ENCODE results near the gene RRN3.
"Not testable (repeated sequence)": the region's sequence is repeated elsewhere in the genome, so short reads cannot be mapped to it uniquely, and the experiment has no call there.

RRN3 gene

DNA sequence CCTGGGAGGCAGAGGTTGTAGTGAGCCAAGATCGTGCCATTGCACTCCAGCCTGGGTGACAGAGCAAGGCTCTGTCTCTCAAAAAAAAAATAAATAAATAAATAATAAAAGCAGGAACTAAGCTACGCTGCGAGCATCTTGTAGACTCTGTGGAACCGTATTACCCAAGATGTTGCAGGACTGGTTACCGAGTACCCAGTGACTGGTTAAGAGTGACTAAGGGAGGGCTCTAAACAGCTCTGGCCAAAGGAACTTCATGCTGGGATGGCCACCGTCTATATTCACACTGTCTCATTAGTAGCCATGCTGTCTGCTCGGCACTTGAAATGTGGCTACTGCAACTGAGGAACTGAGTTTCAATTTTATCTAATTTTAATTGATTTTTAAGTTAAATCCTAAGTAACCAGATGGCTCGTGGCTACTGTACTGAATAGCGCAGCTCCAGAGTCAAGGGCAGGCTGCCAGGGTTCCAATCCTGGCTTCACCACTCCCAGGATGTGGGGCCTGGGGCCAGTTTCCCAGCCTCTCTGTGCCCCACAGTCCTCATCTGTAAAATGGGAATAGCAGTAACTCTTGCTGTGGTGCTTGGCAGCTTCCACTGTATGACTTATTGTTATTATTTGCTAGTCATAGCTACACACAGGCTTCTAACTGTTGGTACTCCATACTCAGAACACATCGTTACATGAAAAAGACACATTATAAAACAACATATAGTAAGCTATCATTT lies 41.2 kb downstream of the RRN3 start:
- DNase-seq (ENCODE audit: low spot score) = no peak

DNA sequence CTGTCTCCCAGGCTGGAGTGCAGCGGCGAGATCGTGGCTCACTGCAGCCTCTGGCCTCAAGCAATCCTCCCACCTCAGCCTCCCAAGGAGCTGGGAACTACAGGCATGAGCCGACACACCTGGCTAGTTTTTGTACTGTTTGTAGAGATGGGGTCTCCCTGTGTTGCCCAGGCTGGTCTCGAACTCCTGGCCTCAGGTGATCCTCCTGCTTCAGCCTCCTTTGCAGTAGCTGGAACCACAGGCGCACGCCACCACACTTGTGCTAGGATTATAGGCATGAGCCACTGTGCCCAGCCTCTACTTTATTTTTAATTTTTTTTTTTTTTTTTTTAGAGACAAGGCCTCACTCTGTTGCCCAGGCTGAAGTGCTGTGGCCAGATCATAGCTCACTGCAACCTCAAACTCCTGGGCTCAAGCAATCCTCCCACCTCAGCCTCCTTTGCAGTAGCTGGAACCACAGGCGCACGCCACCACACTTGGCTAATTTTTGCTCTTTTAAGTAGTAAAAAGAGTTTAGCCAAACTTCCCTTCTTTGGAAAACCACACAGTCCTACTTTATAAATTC lies 42.6 kb downstream of the RRN3 start:
- DNase-seq (ENCODE audit: low spot score) = no peak

DNA sequence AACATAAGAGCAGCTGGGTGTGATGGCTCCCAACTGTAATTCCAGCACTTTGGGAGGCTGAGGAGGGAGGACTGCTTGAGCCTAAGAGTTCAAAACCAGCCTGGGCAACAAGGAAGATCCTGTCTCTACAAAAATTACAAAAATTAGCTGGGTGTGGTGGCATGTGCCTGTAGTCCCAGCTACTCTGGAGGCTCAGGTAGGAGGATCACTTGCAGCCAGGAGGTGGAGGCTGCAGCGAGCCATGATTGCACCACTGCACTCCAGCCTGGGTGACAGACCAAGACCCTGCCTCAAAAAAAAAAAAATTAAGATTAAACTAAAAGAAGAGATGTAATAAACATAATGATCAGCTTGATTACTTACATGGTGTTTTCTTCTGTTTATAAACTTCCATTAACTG lies 43.6 kb downstream of the RRN3 start:
- not testable (repeated sequence) for DNase-seq (ENCODE audit: low spot score)

DNA sequence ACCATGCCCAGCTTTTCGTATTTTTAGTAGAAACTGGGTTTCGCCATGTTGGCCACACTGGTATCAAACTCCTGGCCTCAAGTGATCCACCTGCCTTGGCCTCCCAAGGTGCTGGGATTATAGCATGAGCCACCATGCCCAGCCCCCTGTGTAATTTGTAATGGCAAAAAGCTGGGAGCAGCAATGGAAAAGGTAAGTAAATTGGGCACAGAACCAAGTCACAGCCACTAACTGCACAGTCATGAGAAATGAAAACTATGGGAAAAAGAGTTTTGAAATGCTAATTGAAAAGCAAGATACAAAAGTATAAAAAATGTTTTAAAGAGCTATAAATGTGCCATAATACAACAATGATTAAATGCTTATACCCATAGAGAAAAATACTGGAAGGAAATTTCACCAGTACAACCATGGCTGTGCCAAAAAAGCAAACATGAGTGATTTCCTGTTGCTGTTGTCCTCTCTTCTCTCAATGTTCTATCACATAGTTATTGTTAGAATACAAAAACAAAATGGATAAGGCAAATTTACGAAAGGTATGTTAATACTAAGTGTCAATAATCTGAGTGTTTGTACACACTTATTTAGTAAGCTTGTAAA lies 44.4 kb downstream of the RRN3 start:
- no peak for DNase-seq (ENCODE audit: low spot score)

DNA sequence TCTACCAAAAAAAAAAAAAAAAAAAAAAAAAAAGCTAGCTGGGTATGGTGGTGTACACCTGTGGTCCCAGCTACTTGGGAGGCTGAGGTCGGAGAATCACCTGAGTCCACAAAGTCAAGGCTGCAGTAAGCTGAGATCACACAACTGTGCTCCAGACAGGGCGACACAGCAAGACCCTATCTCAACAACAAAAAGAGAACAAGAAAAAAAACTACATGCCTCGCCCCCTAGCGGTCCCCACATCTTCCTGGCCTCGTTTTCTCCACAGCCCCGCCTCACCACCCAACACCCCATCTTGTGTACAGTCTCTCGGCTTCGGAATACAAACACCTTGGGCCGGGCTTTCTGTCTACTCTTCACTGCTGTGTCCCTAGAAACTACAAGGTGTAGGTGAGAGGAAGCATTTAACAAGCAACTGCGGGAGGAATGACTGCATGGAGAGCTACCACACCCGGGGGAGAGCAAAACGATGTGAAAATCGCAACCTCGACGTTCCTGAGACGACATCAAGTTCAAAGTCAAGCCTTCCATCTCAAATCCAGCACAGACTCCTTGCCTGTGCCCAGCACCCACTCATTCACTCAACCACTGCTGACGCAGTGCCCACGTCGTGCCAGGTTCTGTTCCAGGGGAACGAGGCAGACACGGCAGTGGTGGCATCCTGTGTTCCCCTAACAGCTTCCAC lies 47.2 kb downstream of the RRN3 start:
- no peak for DNase-seq (ENCODE audit: low spot score)

DNA sequence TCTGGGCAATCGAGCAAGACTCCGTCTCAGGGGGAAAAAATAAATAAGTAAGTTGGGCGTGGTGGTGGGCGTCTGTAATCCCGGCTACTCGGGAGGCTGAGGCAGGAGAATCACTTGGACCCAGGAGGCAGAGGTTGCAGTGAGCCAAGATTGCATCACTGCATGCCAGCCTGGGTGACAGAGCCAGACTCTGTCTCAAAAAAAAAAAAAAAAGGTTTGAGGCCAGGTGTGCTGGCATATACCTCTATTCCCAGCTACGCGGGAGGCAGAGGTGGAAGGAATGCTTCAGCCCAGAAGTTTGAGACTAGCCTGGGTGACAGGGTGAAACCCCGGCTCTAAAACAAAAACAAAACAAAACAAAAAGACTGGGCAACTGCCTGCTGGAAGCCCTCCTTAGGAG lies 48.8 kb downstream of the RRN3 start:
- DNase-seq (ENCODE audit: low spot score) = not testable (repeated sequence)

DNA sequence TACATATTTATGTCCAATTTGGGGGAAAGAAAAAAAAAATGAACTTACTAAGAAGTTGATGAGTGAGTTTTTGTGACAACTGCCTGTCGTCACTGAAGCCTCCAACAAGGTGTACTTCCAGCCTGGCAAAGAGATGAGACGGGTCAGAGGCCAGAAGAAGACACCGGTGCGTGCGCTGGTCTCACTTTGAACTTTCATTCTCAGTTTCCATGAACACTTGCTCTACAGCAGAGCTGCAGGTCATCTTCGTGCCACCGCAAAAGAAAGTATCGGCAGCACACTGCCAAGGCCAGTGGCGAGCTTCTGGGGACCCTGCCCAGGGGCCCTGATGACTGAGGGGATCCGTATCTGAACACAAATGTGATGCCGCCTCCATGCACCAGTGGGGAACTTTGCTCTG lies 49.8 kb downstream of the RRN3 start:
- DNase-seq (ENCODE audit: low spot score) = no peak

DNA sequence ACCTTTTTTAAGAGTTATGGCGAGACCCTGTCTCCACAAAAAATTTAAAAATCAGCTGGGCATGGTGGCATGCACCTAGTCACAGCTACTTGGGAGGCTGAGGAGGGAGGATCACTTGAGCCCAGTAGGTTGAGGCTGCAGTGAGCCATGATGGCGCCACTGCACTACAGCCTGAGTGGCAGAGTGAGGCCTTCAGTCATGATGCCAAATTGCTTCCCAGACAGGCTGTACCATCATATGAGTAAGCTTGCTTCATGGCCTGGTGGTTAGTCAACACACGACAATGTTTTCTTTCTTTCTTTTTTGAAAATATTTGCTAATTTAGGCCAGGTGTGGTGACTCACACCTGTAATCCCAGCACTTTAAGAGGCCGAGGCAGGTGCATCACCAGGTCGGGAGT lies 50.7 kb downstream of the RRN3 start:
- DNase-seq (ENCODE audit: low spot score) = no peak

DNA sequence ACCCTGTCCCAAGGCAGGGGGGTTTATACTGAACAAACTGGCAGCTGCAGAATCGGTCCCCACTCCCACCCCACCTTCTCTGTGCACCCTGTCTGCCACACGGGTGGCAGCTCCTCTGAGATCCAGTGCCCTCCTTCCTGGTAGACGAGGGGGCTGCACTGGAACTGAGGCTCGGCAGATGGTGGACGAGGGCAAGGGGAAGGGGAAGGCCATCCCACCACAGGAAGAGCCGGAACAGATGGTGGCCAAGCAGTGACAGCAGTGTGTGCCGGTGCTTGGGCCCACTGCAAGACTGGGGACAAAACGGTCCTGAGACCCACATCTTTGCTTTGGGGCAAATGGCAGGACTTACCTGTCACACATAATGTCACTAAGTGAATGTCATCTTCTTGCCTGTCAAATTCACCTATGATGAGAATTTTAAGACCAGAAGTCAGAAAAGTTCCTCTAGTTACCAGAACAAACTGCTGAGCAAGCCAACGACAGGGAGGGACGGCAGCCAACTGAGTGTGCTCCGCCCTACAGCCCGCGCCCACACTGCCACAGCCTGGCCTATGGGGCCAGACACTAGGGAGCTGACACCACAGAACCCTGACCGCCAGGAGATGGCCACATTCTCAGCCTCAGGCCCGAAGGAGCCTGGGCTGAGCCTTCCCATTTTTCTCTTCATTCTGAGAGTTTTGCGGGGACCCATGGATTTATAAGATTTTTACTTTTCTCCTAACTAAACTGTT lies 52.6 kb downstream of the RRN3 start:
- peak; percentile 90 for DNase-seq (ENCODE audit: low spot score)

DNA sequence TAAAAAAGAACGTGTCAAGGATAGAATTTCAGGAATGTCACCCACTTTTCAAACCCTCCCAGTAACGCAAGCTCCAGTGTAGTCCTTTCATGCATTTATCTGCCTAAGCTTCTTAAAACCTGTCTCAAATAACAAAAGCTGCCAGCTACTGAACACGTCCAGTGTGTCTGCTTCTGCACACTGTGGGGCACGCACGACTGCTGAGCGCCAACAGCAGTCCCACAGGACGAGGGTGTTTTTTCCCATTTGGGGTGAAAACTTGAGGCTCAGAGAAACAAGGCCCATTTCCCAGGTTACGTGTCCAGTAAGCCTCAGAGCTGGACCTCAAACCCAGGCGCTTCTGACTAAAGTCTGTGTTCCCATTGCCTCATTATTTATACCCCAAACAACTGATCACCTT lies 55.4 kb downstream of the RRN3 start:
- no peak for DNase-seq (ENCODE audit: low spot score)

DNA sequence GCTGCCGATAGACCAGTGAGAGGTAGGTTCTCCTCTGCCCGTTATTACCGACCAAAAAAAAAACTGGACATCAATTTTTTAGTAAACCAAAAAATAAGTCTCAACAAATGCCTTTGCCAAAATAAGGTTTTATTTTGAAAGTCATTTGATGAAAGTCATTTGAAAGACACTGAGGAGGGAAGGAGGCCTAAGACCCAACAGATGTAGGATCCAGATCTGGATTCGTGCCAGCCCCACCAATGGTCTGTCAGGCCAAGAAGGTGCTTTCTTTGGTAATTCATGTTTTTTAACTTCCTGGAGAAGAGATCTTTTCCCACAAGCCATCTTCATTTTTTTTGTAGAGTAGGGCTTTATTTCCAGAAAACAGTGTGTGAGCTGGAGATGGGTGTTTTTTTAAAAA lies 56.3 kb downstream of the RRN3 start:
- no peak for DNase-seq (ENCODE audit: low spot score)

DNA sequence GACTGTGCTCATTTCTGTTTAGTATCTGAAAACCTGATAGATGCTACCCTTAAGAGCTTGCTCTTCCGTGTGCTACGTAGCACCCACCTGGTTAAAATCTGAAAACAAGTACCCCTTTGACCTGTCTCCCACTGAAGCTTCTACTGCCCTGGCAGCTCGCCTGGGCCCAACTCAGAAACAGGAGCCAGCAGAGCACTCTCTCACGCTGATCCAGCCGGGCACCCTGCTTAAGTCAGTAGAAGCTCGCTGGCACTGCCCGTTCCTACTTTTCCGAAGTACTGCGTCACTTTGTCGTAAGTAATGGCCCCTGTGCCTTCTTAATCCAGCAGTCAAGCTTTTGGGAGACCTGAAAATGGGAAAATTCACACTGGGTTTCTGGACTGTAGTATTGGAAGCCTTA lies 57.1 kb downstream of the RRN3 start:
- no peak for DNase-seq (ENCODE audit: low spot score)

DNA sequence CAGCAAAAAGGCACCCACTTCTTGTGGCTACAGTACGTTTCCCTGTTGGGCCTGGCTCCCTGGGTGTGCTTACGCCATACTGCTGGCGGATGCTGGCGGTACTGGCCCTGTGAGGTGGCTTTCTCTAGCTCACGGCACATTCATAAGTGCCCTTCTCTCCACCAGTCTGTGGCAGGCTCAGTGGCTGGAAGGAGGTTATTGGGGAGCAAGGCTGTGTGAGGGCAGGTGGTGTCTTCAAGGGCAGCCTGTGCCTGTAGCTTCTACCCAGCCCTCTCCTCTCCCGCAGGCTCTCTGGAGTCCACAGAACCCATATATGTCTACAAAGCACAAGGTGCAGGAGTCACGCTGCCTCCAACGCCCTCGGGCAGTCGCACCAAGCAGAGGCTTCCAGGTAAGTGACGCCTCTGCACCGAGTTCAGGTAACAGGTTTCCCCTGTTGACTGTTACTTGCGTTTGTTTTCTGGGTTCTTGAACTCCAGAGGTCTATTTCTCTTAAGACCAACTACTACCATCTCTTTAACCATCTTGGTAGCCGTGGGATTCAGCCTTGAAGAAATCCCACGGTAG lies 58.8 kb downstream of the RRN3 start:
- DNase-seq (ENCODE audit: low spot score) = no peak

DNA sequence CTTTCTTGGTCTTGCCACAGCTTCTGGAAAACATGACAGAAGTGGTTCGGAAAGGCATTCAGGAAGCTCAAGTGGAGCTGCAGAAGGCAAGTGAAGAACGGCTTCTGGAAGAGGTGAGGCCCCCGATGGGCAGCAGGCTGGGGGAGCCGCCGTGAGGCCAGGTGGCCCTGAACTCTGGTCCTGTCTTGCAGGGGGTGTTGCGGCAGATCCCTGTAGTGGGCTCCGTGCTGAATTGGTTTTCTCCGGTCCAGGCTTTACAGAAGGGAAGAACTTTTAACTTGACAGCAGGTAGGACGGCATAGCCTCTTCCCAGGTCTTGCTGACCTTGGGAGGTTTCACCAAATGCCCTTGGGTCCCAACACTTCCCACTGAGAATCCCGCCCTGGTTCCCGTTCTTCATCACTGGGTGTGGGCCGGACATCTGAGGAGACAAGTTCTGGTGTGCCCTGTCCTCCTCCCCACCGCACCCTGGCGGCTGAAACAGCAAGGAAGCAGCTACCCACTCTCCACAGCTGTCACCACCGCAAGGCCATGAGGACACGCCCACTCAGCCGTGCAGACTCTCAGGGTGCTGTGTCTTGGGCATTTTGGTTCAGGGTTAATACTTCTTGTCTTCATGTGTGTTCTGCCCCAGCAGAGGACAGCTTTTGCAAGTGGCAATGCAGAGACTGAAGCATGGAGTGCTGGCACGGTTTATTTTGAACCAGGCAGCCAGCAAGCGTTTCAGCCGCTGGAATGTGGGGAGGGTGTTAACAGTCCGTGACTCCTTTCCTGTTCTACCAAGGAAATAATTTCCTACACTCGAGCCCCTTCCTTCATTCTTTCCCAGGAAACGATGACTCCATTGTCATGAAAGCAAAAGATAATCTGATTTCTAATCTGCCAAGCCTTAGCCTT lies 59.6 kb downstream of the RRN3 start:
- DNase-seq (ENCODE audit: low spot score) = no peak

DNA sequence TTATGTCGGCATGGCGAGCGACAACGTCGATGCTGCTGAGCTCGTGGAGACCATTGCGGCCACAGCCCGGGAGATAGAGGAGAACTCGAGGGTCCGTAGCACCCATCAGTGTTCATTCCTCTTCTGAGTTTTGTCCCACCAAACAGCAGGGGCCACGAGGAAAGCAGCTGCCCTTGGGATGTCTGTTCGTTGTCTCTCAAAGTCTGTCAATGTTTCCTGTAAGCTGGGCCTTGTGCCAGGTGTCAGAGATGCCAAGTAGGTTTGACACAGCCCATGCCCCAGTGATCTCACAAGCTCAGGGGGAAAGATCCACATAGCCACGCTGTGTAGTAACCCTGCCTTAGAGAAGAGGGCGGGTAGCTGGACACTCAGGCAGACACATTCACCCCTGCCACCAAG lies 60.8 kb downstream of the RRN3 start:
- DNase-seq (ENCODE audit: low spot score) = no peak

DNA sequence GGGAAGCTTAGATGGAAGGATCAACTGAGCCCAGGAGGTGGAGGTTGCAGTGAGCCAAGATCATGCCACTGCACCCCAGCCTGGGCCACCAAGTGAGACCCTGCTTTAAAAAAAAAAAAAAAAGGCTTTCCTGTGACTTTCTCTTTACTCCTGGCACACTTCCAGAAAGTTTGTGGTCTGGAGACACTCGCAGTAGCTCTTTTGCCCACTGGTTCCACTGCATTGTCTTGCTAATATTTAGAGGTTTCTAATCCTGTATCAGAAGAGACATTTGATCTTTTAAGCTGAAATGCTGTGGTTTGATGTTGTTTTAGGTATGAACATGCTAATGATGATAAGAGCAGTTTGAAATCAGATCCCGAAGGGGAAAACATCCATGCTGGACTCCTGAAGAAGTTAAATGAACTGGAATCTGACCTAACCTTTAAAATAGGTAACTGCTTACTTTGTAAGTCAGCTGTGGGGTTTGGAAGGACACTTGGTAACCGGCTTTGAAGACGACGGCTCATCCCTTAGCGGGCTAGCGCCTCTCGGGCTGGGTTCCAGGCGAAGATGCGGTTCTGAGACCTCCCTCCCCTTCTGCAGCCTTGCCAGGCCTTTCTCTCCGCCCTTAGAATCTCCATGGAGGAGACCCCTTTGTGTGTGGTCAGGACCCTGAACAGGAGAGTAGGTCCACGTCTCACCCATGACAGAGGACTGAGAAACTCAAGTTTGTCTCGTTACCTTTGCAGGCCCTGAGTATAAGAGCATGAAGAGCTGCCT lies 61.3 kb downstream of the RRN3 start:
- no peak for DNase-seq (ENCODE audit: low spot score)

DNA sequence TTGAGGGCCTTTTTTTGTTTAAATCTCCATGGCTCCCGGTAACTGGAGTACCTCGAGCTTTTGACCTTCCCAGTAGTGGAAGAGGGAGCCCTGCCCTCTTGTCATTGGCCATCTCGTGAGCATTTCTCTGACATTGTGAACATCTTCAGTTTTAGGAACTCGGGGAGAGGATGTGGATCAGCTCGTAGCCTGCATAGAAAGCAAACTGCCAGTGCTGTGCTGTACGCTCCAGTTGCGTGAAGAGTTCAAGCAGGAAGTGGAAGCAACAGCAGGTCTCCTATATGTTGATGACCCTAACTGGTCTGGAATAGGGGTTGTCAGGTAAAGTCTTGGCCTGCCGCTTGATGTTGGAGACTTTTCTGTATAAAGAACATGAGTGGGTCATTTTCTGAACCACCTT lies 62.5 kb downstream of the RRN3 start:
- DNase-seq (ENCODE audit: low spot score) = no peak

DNA sequence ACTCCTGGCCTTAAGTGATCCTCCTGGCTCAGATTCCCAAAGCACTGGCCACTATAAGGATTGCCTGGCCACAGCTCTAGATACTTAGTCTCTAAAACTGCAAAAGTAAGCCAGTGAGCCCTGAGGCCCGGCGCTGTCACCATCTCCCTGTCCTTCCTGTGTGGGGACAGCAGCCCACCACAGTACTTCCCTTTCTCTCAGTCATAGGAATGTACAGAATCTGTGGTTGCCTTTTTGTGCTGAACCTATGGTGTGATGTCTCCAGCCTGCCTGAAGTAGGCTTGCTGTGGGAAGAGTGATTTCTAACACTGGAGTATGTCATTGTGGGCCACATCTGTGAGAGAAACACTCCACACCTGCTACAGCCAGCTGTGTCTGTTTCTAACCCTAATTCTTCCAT lies 62.9 kb downstream of the RRN3 start:
- no peak for DNase-seq (ENCODE audit: low spot score)

DNA sequence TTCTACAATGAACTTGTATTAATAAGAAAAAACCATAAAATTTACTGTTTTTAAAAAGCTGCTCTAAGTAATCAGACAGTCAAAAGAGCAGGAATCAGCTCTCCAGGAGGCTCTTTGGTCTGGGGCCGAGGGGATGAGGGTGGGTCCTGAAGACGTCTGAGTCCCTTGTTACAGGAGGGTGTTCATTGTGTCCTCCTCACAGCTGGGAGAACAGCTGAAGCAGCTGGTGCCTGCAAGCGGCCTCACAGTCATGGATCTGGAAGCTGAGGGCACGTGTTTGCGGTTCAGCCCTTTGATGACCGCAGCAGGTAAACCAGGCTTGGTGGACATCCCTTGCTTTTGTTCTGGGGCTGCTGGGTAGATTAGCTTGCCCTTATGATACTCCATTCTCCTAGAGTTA lies 64.3 kb downstream of the RRN3 start:
- not testable (repeated sequence) for DNase-seq (ENCODE audit: low spot score)
